HCT116 (cell line): Measurements from ENCODE around the gene PCDHGB4. TPM values are rescaled to one million over a fixed set of nuclear protein-coding genes. Genes with fewer than 3 reads are reported as not detected.

Experiments used
- ATAC-seq: fragments of 200-7000 bp; cut with Tn5 transposase; 2 replicates; pipeline ENCODE4 v1.9.1; 2020; ENCODE audit warnings: mild to moderate bottlenecking, moderate library complexity
- BruUV-seq: library from RNA; stranded (reverse); fragments of 400-500 nt; replicated peaks from 2 replicates; lab custom pipeline; 2021; lab: Mats Ljungman, UMichigan
- CTCF ChIA-PET: fragments of 300-600 bp; sonication (Branson Sonifier 250); formaldehyde crosslinking; loops from one replicate; lab custom pipeline; 2021; ENCODE audit warnings: antibody characterized with exemption; lab: Charles Lee
- POLR2A ChIA-PET: fragments of 300-600, 350-600 bp; sonication (Branson Sonifier 250); formaldehyde crosslinking; loops from one replicate; lab custom pipeline; 2021; ENCODE audit warnings: antibody characterized with exemption; lab: Charles Lee
- RAD21 ChIA-PET, 2 experiments: fragments of 300-600 bp; sonication (Branson Sonifier 250); formaldehyde crosslinking; loops; one replicate each; lab custom pipeline; 2023; ENCODE audit warnings: low total read pairs in 2 of 2; ENCODE audit not compliant: uncharacterized antibody in 2 of 2, unreplicated experiment in 2 of 2, low non-redundant PET in 1 of 2; lab: Charles Lee
- DNase-seq: peaks from one replicate; pipeline ENCODE4 v3.0.0-alpha.2; 2010; ENCODE audit warnings: low read depth, low spot score
- H2AFZ ChIP-seq: fragments of 200-600 bp; shearing (Covaris generic), sonication (generic); 2 replicates; pipeline ENCODE4 v1.6.1; 2017; ENCODE audit warnings: low read depth, mixed run types, mixed read lengths, antibody characterized with exemption, low read length; ENCODE audit not compliant: poor library complexity, severe bottlenecking
- H3K27ac ChIP-seq: 2 replicates; pipeline ENCODE4 v1.5.1; 2012; ENCODE audit warnings: low read depth, low read length
- H3K27me3 ChIP-seq: fragments of 200-600 bp; sonication (generic); 2 replicates; pipeline ENCODE4 v1.6.1; 2016; ENCODE audit warnings: mixed run types, low read length, mixed read lengths; ENCODE audit not compliant: insufficient read depth
- H3K36me3 ChIP-seq, 2 experiments: fragments of 200-500 bp in 1 of 2; fragments of 200-600 bp in 1 of 2; sonication (Bioruptor generic) in 1 of 2; sonication (generic) in 1 of 2; 2 replicates each; pipeline versions ENCODE4 v1.5.1 to v1.6.1; 2014 to 2016; ENCODE audit warnings: low read length in 2 of 2, inconsistent platforms in 1 of 2, mixed read lengths in 1 of 2, mixed run types in 1 of 2; ENCODE audit not compliant: insufficient read depth in 2 of 2, control insufficient read depth in 1 of 2
- H3K4me1 ChIP-seq, 2 experiments: fragments of 200-600 bp in 1 of 2; sonication (generic) in 1 of 2; 2 replicates each; pipeline versions ENCODE4 v1.5.1 to v1.6.1; 2012 to 2017; ENCODE audit warnings: low read length in 2 of 2, inconsistent platforms in 1 of 2, mild to moderate bottlenecking in 1 of 2, mixed read lengths in 1 of 2, mixed run types in 1 of 2, moderate library complexity in 1 of 2; ENCODE audit not compliant: insufficient read depth in 2 of 2, control insufficient read depth in 1 of 2
- H3K4me2 ChIP-seq: fragments of 200-600 bp; sonication (generic); 2 replicates; pipeline ENCODE4 v1.6.1; 2017; ENCODE audit warnings: mixed run types, low read length, mixed read lengths
- H3K4me3 ChIP-seq, 2 experiments: fragments of 200-600 bp in 1 of 2; sonication (generic) in 1 of 2; replicated peaks in 1 of 2; 2 replicates each; pipeline ENCODE4 v1.5.1; 2011 to 2016; ENCODE audit warnings: low read length in 2 of 2, control low read depth in 1 of 2, low read depth in 1 of 2, mild to moderate bottlenecking in 1 of 2, mixed read lengths in 1 of 2, mixed run types in 1 of 2
- H3K79me2 ChIP-seq: fragments of 200-600 bp; sonication (generic); 2 replicates; pipeline ENCODE4 v1.6.1; 2017; ENCODE audit warnings: mild to moderate bottlenecking, mixed run types, low read length, moderate library complexity, mixed read lengths; ENCODE audit not compliant: insufficient read depth
- H3K9ac ChIP-seq: fragments of 200-600 bp; sonication (generic); 2 replicates; pipeline ENCODE4 v1.6.1; 2016; ENCODE audit warnings: low read length, mixed read lengths
- H3K9me2 ChIP-seq: fragments of 200-600 bp; sonication (generic), shearing (Covaris generic); 2 replicates; pipeline ENCODE4 v1.6.1; 2017; ENCODE audit warnings: mixed run types, mild to moderate bottlenecking, moderate library complexity; ENCODE audit not compliant: insufficient read depth
- H3K9me3 ChIP-seq, 2 experiments: fragments of 200-500 bp in 1 of 2; fragments of 200-600 bp in 1 of 2; sonication (Bioruptor generic) in 1 of 2; sonication (generic) in 1 of 2; 2 replicates each; pipeline ENCODE4 v1.6.1; 2014 to 2017; ENCODE audit warnings: low read length in 2 of 2, mixed read lengths in 2 of 2, inconsistent platforms in 1 of 2, low read depth in 1 of 2, mild to moderate bottlenecking in 1 of 2, mixed run types in 1 of 2, moderate library complexity in 1 of 2; ENCODE audit not compliant: control insufficient read depth in 1 of 2, insufficient read depth in 1 of 2
- H4K20me1 ChIP-seq: fragments of 200-600 bp; sonication (generic), shearing (Covaris generic); 2 replicates; pipeline ENCODE4 v1.6.1; 2017; ENCODE audit warnings: mixed run types, mild to moderate bottlenecking, moderate library complexity; ENCODE audit not compliant: insufficient read depth
- CBX3 ChIP-seq: IDR thresholded peaks from 2 replicates; pipeline ENCODE4 v1.6.1; 2012; ENCODE audit warnings: low read depth
- EGR1 ChIP-seq: IDR thresholded peaks from 2 replicates; pipeline ENCODE4 v1.6.1; 2012; ENCODE audit warnings: low read depth
- ELF1 ChIP-seq: IDR thresholded peaks from 2 replicates; pipeline ENCODE4 v1.6.1; 2012; ENCODE audit warnings: low read depth, borderline replicate concordance
- FOSL1 ChIP-seq: IDR thresholded peaks from 2 replicates; pipeline ENCODE4 v1.6.1; 2012; ENCODE audit warnings: low read depth
- JUND ChIP-seq: IDR thresholded peaks from 2 replicates; pipeline ENCODE4 v1.6.1; 2012
- MAX ChIP-seq: IDR thresholded peaks from 2 replicates; pipeline ENCODE4 v1.6.1; 2012
- RAD21 ChIP-seq: IDR thresholded peaks from 2 replicates; pipeline ENCODE4 v1.6.1; 2012; ENCODE audit warnings: low read depth, mild to moderate bottlenecking
- REST ChIP-seq: IDR thresholded peaks from 2 replicates; pipeline ENCODE4 v1.6.1; 2012; ENCODE audit warnings: low read depth
- SIN3A ChIP-seq: IDR thresholded peaks from 2 replicates; pipeline ENCODE4 v1.6.1; 2012; ENCODE audit warnings: low read depth
- SP1 ChIP-seq: IDR thresholded peaks from 2 replicates; pipeline ENCODE4 v1.6.1; 2012; ENCODE audit warnings: low read depth
- YY1 ChIP-seq: IDR thresholded peaks from 2 replicates; pipeline ENCODE4 v1.6.1; 2011; ENCODE audit warnings: low read length, low read depth, moderate library complexity, mild to moderate bottlenecking; ENCODE audit not compliant: insufficient replicate concordance; ENCODE audit errors: extremely low read depth
- ZFX ChIP-seq: fragments of 450-650 bp; IDR thresholded peaks from 2 replicates; pipeline ENCODE4 v1.6.1; 2017
- intact Hi-C: fragments of 100-400 bp; cut with micrococcal nuclease; formaldehyde crosslinking; loops from 2 replicates; pipeline ENCODE4 v1.10.0; 2022
- total RNA-seq: library from RNA; stranded (reverse); gene quantifications from one replicate; pipeline ENCODE4 v1.2.1, GENCODE V29; 2021; ENCODE audit not compliant: unreplicated experiment

Gene PCDHGB4
- total RNA-seq, 1 experiment from 2014 or later, result not detected

GRCh38 chr5:141363952-141364660 is 23.4 kb upstream of the PCDHGB4 start, which contains the start of gene PCDHGA5 (continued):
- TF ChIP-seq ELF1, result no peak
- TF ChIP-seq CBX3, result no peak
- TF ChIP-seq REST, result no peak
- TF ChIP-seq, all 23 proteins: peak for 0

GRCh38 chr5:141366016-141366896 is 21.2 kb upstream of the PCDHGB4 start:
- Histone ChIP-seq H2AFZ (no peak overlapping the region), H3K36me3 (no peaks in the 10 kb centered on the region), H3K27ac (no peak overlapping the region), H3K9ac (no peak overlapping the region), H3K9me2 (no peaks in the 10 kb centered on the region), H3K79me2 (no peaks in the 10 kb centered on the region), H3K4me3 (no peak overlapping the region), H3K9me3 (peaks cover 5 to 16% of the 10 kb centered on the region in 2 experiments; a peak in 2 of 4 replicates), H4K20me1 (no peaks in the 10 kb centered on the region), H3K4me1 (no peaks in the 10 kb centered on the region), H3K4me2 (no peak overlapping the region), H3K27me3 (no peaks in the 10 kb centered on the region)
- ChIA-PET CTCF (no interaction called here), POLR2A (no interaction called here), RAD21 (no interaction called here)
- no peak for ATAC-seq
- TF ChIP-seq MAX, result no peak
- TF ChIP-seq JUND, result no peak
- no peak for TF ChIP-seq FOSL1
- TF ChIP-seq REST, result no peak
- TF ChIP-seq SIN3A, result no peak
- no peak for TF ChIP-seq YY1
- TF ChIP-seq EGR1, result no peak
- TF ChIP-seq ZFX, result no peak
- TF ChIP-seq RAD21, result no peak
- TF ChIP-seq SP1, result no peak
- BruUV-seq, result no TSS peak
- intact Hi-C loops, result no loop called here
- DNase-seq, result no peak
